NCI-H1436 (cell line): ENCODE data around the gene KRTAP10-1.
"Not testable (repeated sequence)": the region's sequence is repeated elsewhere in the genome, so short reads cannot be mapped to it uniquely, and the experiment has no call there.

ENCODE experiments used
- DNase-seq: peaks from one replicate; lab custom pipeline; 2025; lab: John Stamatoyannopoulos, UW

KRTAP10-1 gene

DNA sequence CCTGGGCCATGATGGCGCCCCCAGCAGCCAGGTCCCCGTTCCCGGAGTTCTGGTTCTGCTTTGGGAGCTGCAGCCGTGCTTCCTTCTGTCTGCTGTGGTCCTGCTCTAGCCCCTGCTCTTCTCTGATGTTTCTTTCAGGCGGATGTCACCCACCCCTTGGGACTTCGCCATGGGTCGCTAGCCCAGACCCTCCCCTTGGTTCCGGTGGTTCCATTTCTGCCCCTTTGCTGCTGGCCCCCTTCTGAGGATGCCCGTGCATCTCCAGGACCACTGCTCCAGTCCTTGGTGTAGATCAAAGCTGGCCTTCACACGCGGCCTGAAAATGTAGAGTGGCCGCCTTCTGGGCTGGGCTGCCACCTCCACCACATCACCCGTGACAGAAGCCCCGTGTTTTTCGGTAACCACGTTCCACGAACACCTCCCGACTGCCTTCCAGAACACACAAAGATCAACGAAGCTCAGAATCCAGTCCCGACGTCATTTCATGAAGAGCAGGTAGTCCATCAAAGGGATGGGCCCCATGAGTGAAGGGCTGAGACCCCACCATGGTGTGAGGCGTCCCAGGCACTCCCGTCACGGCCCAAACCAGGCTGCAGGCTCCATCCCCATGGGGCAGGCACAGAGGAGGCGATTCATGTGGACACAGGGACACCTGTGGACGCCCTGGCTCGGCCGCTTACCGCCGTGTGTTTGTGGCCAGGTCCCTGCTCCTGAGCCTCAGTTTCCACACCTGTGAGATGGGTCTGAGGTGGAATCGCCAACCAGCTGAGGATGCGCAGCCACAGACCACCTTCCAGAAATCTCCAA lies 24.4 kb downstream of the KRTAP10-1 start:
- DNase-seq: no peak

DNA sequence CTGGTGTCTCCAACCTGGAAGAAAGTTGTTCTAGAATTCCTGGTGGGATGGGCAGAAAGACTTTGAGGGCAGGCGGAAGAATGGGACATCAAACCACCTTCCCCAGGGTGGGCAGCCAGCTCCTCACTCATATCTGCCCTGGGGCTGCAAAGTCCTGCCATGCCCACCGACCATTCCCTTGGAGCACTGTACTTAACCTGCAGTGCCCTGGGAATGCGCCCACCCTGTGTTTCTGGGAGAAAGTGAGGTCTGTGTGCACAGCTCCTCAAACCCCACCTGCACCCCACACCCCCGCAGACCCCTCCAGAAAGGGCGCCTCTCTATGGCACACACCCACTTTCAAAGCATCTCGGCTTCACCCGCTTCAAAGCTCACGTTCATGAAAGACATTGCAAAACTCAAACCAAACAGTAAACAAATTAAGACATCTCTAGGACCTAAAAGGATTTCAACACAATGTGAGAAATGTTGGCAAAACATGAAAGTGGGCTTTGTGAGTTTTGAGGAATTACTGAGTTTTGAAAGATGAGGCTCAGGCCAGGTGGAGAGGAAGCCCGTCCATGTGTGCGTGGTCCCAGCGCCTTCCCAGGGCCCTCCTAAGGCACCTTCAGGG lies 25.1 kb downstream of the KRTAP10-1 start:
- DNase-seq: no peak

DNA sequence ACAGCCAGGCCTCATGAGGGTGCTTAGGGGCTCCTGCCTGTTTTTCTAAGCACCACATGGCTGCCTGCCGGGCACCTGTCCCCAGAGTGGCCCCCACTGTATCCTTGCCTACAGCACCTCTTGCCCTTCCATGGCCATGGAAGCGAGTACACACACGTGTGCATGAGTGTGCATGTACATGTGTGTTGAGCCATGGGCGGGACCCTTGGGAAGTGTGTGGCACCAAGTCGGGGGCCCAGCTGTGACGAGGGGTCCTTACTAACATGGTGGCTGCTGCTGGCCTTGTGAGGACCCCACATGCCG lies 25.8 kb downstream of the KRTAP10-1 start:
- no peak for DNase-seq

DNA sequence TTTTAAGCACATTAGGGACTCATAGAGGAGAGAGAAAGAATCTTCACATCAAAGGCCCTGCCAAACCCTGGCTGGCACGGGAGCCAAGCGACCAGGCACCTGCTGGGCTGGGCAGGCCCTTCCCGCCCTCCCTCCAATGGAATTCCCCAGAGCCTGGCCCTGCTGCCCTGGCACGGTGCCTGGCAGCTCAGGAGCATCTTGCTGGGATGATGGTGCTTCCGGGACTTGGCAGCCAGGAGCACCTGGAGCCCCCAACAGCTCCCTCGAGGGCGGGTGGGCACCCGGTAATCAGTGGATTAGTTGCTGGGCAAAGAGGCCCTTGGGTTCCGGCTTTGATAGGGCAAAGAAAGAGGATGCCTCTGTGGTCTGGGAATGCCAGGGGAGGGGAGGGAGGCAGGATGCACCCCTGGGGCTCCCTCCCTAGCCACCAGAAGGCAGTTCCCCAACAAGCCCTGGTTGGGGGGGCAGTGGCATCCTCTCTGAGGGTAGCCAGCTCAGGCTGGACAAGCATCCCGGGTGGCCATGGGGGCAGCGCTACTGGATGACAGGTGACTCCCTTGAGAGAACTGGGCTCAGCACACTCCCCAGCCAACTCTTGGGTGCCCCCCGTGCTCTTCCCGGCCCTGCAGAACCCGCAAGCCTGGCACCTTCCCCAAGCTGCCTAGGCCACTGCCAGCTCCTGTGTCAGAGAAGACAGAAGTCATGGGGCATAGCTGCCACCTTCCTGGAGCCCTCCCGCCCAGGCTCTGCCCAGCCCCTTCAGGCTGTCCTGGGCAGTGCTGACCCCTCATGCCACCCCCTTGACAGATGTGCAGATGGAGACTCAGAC lies 26.4 kb downstream of the KRTAP10-1 start:
- DNase-seq: peak; percentile 65

DNA sequence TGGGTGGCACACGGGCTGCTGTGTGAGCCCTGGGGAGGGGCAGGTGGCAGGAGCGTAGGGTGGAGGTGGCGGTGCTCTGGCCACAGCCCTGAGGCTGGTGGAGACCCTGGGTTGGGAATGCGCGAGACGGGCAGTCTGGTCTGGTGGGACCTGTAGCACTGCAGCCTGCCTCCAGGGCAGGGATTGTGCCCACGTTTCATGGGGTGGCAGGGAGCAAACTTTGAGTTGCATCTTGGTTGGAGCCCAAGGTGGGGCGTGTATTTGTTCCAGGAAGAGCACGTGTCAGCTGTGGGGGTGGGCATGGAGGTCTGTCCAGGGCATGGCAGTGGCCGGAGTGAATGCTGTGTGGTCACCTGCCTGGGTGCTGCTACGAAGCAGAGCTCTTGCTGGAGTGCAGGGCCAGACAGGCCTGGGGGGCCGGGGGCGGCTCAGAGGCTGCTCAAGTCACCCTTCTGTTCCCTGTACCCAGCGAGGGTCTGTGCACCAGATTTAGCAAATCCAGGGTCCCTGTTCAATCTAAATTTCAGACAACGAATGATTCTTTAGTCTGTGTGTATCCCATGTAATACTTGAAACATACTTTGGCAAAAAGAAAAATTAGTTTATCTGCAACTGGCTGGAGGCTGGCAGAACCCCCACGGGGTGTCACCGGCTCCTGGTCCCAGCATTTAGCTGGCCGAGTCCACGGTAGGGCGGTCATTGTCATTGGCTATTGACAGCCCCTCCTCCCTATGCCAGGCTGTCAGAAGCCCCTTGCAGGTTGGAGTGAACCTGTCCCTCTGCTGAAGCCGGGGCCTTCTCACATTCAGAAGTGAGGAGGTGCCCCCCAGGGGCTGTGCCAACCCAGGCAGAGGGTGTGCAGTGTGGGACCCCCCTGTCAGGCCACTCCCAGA lies 27.3 kb downstream of the KRTAP10-1 start:
- DNase-seq: no peak

DNA sequence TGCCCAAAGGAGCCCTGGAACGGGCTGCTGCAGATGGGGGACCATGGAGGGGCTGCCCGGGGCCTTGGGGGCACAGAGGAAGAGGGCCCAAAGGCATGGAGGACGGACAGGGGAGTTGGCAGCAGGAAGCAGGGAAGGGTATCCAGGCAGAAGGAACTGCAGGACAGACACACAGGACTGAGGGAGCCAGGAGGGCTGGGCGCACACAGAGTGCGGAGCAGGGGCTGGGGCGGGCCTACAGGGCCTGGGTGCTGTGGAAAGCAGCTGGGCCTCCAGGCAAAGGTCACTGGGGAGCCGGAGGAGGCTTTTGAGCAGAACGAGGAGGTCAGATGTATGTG lies 28.1 kb downstream of the KRTAP10-1 start:
- no peak for DNase-seq

DNA sequence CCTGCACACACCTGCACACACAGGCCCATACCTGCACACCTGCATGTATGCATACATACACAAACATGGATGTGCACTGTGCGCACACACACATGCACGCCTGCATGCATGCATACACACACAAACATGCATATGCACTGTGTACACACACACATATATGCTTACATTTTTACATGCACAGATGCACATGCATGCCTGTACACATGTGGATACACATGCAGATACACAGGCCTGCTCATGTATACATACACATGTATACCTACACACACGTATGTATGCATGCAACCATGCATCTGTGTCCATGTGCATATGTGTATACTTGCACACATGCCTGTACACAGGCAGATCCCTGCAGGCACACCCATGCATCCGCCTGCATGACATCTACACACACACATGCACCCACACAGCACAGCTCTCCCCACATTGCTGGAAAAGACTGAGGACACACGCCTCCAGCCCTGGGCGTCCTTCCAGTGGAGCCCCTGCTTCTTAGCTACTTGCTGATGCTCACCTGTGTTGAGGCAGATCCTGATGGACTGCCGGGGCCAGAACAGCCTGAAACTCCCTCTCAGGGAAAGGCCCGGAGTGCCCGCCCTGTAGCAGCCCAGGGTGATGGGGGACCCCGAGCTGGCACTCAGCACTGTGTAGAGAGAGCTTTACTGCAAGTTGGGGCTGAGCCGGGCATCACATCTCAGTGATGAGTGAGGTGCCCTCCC lies 28.6 kb downstream of the KRTAP10-1 start:
- DNase-seq: no peak

DNA sequence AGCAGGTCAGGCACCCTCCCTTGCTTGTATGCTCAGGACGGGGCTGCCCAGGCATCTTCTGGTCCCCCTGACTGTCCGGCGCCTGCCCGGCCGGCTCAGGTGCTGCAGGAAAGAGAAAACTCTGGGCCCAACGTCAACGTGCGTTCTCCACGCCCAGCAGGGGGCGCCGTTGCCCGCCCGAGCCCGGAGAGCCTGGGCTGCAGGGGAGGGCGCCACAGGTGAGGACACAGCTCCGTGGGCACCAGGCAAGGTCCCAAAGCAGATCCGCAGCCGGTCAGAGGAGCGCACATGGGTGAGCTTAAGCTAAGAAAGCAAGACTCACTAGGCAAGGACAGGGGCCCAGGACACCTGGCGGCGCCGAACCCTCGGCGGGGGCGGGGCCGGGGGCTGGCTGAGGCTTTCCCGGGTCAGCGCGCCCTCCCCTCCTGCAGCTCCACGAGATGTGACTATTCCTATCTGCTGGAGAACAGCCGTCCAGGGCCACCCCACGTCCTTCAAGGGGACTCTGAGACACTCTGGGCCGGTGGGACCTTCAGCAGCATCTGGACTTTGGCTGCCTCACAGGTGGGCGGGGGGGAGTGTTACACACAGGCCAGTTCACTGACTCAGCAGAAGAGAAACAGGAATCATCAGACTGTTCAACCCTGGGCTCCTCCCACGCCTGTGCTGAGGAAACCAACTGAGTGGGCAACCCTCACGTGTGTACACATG lies 29.3 kb downstream of the KRTAP10-1 start:
- DNase-seq: peak; percentile 76

DNA sequence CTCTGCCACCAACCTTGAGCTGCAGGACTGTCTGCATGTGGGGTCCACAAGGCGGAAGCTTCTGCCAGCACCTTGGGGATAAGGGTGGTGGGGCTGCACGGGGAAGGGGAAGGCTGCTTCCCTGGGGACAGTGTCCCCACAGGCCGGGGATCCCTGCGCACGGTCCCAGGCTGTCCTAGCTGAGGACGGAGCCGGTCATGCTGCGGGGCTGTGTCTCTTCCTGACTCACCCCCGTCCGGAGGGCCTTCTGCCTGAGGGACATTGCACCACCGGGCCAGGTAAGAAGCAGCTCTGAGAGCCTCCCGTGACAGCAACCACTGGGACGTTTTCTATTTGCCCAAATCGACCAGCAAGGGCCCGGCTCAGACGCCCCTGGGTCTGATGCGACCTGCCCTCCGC lies 29.9 kb downstream of the KRTAP10-1 start:
- no peak for DNase-seq

DNA sequence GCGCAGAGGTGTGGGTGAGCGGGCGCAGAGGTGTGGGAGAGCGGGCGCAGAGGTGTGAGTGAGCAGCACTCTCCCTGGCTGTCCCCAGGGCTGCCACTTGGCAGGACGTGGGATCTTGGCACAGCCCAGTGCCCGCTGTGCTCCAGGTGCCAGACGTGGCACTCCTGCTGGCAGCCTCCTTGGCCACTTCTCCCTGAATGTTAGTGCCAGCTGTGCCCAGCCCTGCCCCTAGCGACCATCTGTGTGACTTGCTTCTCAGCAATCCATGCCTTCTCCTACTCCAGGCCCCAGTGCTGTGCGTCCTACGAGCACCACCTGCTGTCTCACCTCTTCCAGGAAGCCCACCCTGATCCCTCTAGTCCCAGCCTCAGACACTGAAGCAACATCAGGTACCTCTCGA lies 30.5 kb downstream of the KRTAP10-1 start:
- DNase-seq: no peak

DNA sequence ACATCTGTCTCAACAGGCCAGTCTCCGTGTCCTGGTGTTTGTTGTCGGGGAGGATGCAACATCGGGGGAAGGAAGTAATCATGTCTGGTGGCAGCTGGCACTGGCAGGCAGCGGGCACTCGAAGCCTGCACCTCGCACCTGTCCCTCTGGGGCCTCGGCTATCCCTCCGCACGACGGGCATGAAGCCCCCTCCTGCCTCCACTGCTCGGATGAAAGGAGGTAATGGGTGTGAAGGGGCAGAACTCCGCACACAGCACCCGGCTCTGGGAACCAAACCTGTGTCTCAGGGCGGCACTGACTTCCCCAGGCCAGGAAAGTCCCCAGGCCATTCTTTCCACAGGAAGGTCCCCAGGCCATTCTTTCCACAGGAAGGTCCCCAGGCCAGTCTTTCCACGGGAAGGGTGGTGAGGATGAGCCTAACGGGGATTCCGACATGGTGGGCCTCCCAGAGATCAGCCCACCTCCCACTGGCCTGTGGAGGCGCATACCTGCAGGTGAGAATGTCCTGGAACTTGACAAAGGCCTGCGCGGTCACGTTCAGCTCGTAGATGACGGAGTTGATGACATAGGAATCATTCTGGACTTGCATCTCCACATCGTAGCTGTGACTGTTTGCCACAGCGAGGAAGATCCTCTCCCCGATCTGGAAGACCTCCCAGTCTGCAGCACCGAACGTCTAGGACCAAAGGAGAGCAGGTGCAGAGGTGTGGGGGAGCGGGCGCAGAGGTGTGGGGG lies 31.1 kb downstream of the KRTAP10-1 start:
- no peak for DNase-seq

DNA sequence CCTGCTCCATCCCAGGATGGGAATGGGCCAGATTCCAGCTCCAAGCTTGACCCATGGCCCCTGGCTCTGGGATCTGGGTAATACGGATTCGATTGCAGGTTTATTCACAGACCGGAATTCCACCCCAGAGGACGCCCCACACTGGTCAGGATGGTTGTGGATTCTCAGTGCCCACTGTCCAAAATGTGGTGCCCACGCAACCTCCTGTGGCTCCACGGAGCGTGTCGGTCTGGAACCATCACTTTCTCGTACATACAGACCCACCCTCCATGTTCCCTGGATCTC lies 31.6 kb downstream of the KRTAP10-1 start:
- DNase-seq: no peak

DNA sequence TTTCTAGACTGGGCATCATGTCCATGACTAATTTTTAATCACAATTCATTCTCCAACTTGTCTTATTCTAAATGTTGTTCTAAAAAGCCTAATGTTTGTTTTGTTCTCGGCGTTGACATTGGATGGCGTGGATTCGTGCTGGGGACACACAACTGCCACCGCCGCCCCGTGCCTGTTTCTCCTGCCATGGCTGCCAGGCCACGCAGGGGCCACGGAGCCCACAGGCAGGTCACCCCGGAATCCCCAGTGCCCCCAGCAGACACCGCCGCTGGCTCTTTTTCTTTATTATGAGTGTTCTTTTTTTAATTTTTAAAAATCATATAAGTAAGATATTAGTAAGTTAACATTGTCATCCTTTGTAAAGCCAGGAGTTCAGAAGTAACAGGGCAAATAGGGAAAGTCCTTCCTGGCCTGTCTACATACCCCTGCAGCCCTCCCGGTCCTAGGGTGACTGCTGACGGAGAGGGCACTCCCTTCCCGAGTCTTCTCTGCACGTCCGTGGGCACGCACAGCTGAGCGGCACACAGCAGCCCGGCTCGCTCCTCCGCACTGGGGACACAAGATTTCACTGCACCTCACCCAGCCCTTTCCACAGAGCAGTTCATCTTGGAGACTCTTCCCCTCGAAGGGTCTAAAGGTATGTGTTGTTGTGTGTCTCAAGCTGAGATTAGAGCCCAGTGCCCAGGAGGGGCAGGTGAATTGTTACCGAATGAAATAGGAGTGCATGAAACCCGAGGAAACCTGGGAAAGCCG lies 32.1 kb downstream of the KRTAP10-1 start:
- no peak for DNase-seq

DNA sequence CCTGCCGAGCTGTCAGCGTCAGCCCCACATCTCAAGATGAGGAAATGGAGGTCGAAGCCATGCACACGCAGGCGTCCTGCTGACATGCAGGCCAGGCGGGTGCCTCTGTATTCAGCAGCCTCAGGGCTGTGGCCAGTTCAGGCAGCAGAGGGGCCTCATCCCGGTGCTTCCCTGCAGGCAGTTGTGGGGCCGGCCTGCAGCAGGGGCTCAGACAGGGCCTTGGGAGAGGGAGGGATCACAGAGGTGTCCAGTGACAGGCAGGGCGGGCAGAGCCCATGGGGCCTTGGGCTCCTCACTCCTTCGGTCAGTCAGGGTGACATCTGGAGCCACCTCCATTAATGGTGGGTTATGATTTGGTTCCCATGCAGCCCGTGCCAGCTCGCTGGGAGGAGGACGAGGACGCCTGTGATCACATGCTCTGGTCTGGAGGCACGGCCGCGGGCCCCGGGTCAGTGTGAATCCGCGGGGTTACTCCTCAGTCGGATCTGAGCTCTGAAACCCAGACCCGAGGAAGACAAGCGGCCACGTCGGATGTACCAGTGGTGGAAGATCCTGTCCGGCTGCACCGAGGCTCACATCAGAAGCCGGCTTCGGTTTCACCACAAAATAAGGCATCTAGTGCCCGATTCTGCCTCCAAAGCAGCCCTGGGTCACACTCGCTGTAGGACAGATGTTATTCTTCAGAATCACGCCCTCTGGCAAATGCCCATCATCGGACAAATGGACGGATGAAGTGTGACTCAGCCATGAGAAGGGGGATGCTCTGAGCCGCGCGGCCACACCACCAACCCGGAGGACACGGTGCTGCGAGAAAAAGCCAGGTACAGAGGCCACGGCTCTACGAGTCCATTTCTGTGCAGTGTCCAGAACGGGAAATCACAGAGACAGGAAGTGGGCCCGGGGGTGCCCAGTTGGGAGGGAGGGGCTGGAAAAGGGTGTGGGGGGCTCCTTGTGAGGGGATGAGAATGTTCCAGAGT lies 33.4 kb downstream of the KRTAP10-1 start:
- no peak for DNase-seq

DNA sequence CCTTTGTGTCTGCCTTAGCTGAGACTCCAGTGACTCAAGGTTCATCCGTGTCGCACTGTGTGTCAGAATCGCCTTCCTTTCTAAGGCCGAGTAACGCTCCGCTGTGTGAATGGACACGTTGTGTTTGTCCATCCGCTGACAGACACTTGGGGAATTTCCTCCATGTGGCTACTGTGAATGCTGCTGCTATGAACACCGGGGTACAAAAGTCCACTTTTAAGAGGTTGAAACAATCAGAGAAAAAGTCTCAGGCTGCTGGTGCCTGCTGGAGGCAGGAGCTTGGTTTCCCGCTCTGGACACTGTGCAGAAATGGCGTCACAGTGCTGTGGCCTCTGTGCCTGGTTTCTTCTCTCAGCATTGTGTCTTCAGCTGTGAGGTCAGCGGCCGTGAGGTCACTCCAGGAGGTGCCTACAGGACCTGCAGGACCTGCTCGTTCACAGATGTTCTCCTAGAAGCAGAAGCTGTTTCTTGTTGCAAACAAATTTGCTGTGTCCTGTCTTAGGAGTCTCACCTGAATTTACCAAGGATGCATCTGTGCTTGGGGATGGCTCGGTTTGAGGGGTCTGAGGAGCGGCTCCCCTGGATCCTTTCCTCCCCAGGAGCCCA lies 34.2 kb downstream of the KRTAP10-1 start:
- DNase-seq: no peak

DNA sequence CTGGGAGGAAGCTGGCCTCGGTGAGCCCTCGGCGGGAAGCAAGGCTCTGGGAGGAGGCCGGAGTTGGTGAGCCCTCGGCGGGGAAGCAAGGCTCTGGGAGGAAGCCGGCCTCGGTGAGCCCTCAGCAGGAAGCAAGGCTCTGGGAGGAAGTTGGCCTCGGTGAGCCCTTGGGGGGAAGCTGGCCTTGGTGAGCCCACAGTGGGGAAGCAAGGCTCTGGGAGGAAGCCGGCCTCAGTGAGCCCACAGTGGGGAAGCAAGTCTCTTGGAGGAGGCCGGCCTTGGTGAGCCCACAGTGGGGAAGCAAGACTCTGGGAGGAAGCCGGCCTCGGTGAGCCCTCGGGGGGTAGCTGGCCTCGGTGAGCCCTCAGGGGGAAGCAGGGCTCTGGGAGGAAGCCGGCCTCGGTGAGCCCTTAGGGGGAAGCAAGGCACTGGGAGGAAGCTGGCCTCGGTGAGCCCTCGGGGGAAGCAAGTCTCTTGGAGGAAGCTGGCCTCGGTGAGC lies 36.0 kb downstream of the KRTAP10-1 start:
- DNase-seq: no peak

DNA sequence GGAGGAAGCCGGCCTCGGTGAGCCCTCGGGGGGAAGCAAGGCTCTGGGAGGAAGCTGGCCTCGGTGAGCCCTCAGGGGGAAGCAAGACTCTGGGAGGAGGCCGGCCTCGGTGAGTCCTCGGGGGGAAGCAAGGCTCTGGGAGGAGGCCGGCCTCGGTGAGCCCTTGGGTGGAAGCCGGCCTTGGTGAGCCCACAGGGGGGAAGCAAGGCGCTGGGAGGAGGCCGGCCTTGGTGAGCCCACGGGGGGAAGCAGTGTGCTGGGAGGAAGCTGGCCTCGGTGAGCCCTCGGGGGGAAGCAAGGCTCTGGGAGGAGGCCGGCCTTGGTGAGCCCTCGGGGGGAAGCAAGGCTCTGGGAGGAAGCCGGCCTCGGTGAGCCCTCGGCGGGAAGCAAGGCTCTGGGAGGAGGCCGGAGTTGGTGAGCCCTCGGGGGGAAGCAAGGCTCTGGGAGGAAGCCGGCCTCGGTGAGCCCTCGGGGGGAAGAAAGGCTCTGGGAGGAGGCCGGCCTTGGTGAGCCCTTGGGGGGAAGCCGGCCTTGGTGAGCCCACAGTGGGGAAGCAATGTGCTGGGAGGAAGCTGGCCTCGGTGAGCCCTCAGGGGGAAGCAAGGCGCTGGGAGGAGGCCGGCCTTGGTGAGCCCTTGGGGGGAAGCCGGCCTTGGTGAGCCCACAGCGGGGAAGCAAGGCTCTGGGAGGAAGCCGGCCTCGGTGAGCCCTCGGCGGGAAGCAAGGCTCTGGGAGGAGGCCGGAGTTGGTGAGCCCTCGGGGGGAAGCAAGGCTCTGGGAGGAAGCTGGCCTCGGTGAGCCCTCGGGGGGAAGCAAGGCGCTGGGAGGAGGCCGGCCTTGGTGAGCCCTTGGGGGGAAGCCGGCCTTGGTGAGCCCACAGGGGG lies 36.7 kb downstream of the KRTAP10-1 start:
- DNase-seq: not testable (repeated sequence)
